GM18870 (cell line): ENCODE results near the gene OTULIN.

Experiments used
- ATAC-seq: cut with Tn5 transposase; IDR thresholded peaks from one replicate; pipeline ENCODE4 v1.9.1; 2021; ENCODE audit warnings: moderate library complexity; ENCODE audit not compliant: unreplicated experiment

Gene OTULIN

GRCh38 chr5:14695152-14695551, 30.6 kb downstream of the OTULIN start:
- no peak for ATAC-seq

DNA sequence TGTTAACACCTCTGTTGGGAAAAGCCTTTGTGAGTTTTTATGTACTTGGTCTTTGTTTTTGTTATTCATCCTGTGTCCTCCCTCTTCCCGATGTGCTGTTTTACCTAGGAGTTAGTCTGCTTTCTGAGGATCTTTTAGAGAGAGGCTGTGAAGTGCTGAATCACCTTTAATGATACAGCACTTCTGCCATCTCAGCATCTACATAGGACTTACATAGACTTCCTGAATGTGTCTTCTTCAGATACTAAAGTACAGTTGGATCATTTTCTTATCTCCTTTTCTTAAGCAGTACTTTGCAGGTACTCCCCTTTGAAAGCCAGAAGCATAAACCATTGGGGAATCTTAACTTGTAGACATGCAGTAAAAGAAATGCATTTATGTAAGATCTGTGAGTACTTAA, 31.5 kb downstream of the OTULIN start:
- no peak for ATAC-seq

GRCh38 chr5:14696851-14697250, 32.3 kb downstream of the OTULIN start:
- no peak for ATAC-seq

DNA sequence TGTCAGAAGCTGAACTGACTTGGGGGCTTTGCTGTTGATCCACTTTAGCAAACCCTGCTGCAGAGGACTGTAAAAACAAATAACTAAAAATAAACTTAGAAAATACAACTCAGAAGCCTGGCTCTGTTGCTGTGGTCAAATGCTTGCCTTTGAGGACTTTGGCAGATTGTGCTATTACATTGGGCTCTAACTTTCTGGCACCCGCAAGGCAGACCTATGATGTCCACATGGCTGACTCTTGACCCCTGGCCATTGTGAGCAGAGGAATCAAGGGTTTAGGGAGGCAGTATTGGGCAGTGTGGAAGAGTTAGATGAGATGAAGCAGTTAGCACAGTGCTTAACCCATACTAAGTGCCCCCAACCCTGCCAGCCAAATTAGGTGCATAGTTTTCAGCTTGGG, 34.0 kb downstream of the OTULIN start:
- ATAC-seq, result no peak

DNA sequence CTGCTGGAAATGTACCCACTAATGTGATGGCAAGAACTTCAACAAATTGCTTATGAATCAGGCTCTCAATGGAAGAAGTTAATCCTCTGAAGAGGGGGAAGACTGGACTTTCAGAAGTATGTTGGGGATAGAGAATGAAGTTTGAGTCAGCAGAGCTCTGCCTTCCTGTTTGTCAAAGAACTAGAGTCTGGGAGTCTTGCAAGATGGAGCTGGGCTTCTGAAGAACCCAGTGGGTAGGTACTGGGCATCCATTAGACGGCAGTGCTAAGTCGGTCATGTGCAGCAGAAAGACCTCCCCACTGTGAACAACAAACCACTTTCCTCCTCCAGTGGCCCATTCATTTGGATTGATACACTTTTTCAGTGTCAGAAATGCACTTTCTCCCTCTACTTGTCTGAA, 34.6 kb downstream of the OTULIN start:
- ATAC-seq, result no peak

DNA sequence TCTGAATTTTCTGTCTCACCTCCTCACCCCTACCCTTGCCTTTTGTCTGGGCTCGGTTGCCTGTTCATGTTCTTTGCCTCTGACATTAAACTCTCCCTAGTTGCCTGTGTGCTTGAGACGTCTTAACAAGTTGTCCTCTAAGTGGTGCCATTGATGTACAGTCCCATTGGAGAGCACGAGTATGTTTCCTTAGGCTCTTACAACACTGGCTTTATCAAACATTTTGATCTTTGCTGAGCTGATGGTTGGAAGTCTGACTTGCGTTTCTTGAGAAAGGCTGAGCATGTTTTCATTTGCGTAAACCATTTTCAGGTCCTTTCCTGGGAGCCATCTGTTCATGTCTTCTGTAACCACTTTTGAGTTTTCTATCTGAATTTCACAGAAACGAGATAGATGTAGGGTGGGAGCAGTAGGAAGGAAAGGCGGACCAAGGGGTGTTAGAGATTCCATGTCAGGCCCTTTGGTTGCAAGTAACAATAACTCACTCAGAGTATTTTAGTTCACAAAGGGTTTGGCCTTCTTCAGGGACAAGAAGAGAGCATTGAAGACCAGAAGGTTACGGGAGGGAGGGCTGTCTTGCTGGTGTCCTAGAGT, 35.4 kb downstream of the OTULIN start:
- no peak for ATAC-seq

GRCh38 chr5:14700478-14701436, 36.2 kb downstream of the OTULIN start:
- no peak for ATAC-seq

DNA sequence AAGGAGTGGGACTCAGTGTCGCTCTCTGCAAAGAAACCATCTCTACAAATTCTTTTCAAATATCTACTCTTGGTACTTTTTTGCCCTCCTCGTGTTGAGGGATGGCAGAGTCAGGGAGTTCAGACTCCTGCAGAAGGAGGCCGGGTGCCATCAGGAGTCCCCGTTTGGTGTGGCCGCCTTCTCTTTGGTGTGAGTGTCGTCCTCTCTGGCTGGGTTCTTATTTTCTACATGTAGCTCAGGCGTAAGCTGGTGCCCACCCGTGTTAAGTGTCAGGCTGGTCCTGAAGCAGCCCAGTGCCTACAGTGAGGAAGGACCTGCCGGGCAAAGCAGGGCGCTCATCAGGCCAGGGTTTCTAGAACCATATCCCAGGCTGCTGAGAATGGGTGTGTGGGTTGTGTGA, 37.0 kb downstream of the OTULIN start:
- ATAC-seq, result no peak

- no peak for ATAC-seq
Observed at GRCh38 chr5:14702238-14702839, 37.8 kb downstream of the OTULIN start.

- ATAC-seq, result no peak
Observed at GRCh38 chr5:14705556-14705955, 41.0 kb downstream of the OTULIN start.

GRCh38 chr5:14706615-14707021, 42.1 kb downstream of the OTULIN start:
- ATAC-seq, result no peak

DNA sequence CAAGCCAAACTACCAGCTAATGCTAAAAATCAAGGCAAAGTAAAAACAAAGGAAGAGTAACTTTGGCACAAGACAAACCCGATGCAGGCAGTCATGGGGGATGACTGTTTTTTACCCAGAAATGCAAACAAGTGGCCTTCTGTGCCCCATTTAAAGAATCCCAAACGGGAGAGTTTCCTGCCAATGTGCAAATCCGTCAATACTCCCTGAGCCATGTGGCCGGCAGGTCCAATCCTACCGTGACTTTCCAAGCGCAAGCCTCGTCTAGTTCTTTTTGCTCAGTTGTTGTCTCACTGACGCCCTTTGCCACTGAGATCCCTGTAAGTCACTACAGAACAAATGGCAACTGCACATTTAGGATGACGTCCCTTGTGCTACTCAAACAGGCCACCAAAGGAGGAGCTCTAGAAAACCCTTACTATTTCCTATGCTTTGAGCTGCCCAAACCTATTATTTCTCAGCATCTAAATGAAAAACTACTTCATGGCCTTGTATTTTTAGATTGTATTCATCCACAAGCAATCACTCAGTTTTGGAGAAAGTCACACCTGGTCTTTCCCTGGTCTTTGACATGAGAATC, 43.4 kb downstream of the OTULIN start:
- no peak for ATAC-seq

GRCh38 chr5:14708551-14708950, 44.0 kb downstream of the OTULIN start:
- ATAC-seq, result no peak

GRCh38 chr5:14710313-14710994, 45.9 kb downstream of the OTULIN start:
- ATAC-seq, result no peak

DNA sequence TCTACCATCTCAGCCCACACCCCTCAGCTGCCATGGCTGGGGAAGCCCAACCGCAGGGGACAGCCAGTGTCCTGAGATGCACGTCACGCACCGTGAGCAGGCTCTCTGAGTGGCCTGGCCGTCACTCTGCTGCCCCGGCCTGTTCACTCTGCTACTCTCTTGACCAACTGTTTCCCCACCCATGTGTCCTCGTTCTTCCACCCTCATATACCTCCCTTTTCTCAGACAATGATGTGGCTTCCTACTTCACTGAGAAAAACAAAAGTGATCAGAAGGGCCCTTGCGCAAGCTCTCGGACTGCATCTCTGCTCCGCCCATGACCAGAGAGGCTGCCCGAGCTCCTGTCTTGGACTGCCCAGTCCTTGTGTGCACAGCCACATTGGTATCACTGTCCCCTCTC, 47.6 kb downstream of the OTULIN start:
- ATAC-seq, result no peak

DNA sequence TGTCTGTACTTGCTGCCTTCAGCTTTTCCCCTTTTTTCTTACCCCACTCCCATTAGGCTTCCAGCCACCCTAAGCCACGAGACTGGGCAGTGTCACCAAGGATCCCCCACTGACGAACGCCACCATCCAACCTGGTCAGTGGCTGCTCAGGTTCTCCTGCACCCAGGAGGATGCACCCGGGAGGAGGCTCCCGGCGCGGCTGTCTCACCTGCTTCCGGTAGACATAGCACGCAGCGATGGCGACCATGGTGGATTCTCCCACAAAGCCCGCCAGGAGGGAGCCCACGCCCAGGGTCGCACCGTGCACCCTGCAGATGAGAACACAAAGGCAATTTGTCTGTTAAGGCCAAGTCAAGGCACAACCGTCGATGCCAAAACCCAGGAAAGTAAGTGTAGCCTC, 48.1 kb downstream of the OTULIN start:
- no peak for ATAC-seq

DNA sequence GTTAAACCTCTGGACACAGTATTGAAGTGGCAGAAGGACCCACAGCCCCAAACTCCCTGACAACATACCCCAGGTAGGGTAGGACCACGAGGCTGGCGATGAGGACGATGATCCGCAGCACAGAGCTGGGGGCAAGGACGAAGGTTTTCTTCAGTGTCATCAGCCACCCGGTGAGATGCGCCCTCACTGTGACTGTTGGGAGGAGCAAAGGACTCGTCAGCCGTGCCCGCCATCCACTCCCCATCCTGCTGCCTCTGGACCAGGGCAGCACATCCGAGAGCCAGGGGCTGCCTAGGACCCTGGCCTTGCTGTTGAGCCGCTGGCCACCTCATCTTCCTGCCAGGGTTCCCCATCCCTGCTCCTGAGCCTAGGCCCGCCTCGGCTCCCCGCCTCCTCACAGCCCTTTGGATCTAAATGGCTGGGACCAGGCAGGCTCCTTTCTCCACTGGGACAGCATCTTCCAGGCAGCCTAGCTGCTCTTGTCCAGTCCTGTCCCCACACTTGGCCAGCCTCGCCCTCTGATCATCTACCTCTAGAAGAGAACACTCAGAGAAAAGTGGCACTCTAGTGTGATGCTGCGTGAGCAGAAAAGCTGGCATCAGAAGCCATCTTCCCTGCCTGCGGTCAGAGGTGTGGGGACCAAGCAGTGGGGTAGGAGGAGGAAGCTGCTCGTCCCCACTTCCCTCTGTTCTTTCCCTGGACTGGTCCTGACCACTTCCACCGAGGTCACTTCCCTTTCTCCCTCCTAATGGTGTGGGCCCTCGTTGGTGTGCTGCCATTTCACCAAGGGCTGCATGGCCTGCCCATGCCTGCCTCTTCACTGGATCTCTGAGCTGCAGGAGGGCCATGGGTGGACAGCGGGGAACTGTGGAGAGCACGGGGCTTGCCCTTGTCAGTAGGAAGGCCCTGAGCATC, 49.2 kb downstream of the OTULIN start:
- no peak for ATAC-seq

- no peak for ATAC-seq
Observed at GRCh38 chr5:14714706-14715105, 50.2 kb downstream of the OTULIN start.

GRCh38 chr5:14715481-14715880, 51.0 kb downstream of the OTULIN start:
- ATAC-seq, result no peak
